Activated CD4-positive, alpha-beta T cell treated with anti-CD3 and anti-CD28 coated beads, Interleukin-10, Interleukin-2, amounts not matched to agents 100 ng/mL and 50 ng/mL, durations not matched to agents 16 hours and 8 hours (primary cell): ENCODE results near the gene STEAP2.

Source experiments
- DNase-seq: peaks from one replicate; pipeline ENCODE4 v3.0.0-alpha.2; 2020

The STEAP2 gene

DNA sequence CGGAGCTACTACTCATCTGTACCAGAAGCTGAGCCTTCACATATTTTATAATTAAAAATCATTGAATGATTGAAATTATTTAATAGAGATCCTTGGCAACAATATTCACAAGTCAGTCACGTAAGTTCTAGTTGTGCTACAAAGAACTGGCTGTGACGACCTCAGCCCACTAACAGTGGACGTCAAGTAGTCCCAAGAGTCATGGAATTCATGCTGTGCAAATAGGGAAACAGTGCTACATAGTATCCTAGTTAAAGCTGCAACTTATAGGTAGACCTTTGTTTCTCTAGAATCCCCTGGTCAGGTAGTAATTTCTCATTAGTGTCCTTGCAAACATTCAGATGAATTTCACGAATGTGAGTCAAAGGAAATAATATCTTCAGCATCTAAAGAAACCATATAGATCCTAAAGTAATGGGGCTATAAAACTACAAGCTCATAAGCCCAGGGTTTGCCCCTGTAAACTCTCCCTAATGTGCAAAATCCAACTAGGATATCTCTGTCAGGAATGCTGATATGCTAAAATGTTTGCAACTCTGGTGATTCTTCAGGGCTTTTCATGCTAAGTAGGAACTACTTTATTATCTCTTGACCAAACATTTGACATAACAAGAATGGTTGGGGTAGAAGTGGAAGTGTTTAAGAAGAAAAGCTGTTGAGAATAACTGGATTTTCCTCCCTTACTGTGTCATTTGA, 64.6 kb downstream of the STEAP2 start:
- no peak for DNase-seq
